ENCODE measurements around the gene FUT7.

GRCh38 chr9:137002646-137003041 is 29.2 kb downstream of the FUT7 start:
- TF ChIP-seq EZH2phosphoT487 (conservative IDR thresholded peaks at IDR 0.05; ENCODE audit: low read length) (no peak), CTCF (IDR thresholded peaks at IDR 0.05; ENCODE audit: insufficient read depth, low read length, poor library complexity, severe bottlenecking) (no peak)

Measured in SU-DHL-6 (cell line).